Endothelial cell of umbilical vein (primary cell): ENCODE data around the gene ZYX. TPM values are rescaled to one million over a fixed set of nuclear protein-coding genes. Genes with fewer than 3 reads are reported as not detected.

ENCODE experiments used
- BruUV-seq: library from RNA; stranded (reverse); fragments of 400-500 nt; replicated peaks from 2 replicates; lab custom pipeline; 2021; lab: Mats Ljungman, UMichigan
- CTCF ChIA-PET: fragments of 300-600, 350-600 bp; sonication (Branson Sonifier 250); formaldehyde crosslinking; loops from one replicate; lab custom pipeline; 2021; ENCODE audit warnings: antibody characterized with exemption, inconsistent platforms; lab: Charles Lee
- POLR2A ChIA-PET: fragments of 300-600, 350-600 bp; sonication (Branson Sonifier 250); formaldehyde crosslinking; loops from one replicate; lab custom pipeline; 2021; ENCODE audit warnings: antibody characterized with exemption, inconsistent platforms; lab: Charles Lee
- DNase-seq: peaks from one replicate; pipeline ENCODE4 v3.0.0-alpha.2; 2011; ENCODE audit warnings: low read depth, low spot score
- FAIRE-seq: peaks from 2 replicates; lab custom pipeline; 2011; peaks lifted over from hg19 to GRCh38; lab: Jason Lieb, UNC
- H2AFZ ChIP-seq: 2 replicates; pipeline ENCODE4 v1.6.0; 2012; ENCODE audit warnings: low read depth, low read length, control low read depth, inconsistent platforms
- H3K27ac ChIP-seq: 2 replicates; pipeline ENCODE4 v1.5.1; 2011; ENCODE audit warnings: low read depth, mild to moderate bottlenecking, control low read depth, low read length, moderate library complexity; ENCODE audit not compliant: insufficient read depth
- H3K27me3 ChIP-seq, 2 experiments: 2 replicates each; pipeline versions ENCODE4 v1.6.0 to v1.6.1; 2011; ENCODE audit warnings: low read length in 2 of 2, mixed read lengths in 1 of 2; ENCODE audit not compliant: control insufficient read depth in 2 of 2, insufficient read depth in 2 of 2
- H3K36me3 ChIP-seq, 2 experiments: 2 replicates in 1 of 2; 3 replicates in 1 of 2; pipeline ENCODE4 v1.5.1; 2011; ENCODE audit warnings: low read length in 2 of 2, mild to moderate bottlenecking in 1 of 2, moderate library complexity in 1 of 2; ENCODE audit not compliant: control insufficient read depth in 2 of 2, insufficient read depth in 2 of 2; ENCODE audit errors: extremely low read depth in 1 of 2
- H3K4me1 ChIP-seq: 3 replicates; pipeline ENCODE4 v1.5.1; 2011; ENCODE audit warnings: mild to moderate bottlenecking, low read length; ENCODE audit not compliant: control insufficient read depth, insufficient read depth; ENCODE audit errors: extremely low read depth
- H3K4me2 ChIP-seq: 2 replicates; pipeline ENCODE4 v1.6.1; 2011; ENCODE audit warnings: low read length, control low read depth, mixed read lengths; ENCODE audit not compliant: insufficient read depth
- H3K4me3 ChIP-seq, 3 experiments: fragments of 200-600 bp in 1 of 3; sonication (generic), shearing (Covaris generic) in 1 of 3; replicated peaks in 1 of 3; 2 replicates each; pipeline ENCODE4 v1.5.1; 2011 to 2016; ENCODE audit warnings: control low read depth in 3 of 3, low read length in 3 of 3, mild to moderate bottlenecking in 2 of 3, inconsistent platforms in 1 of 3, low read depth in 1 of 3, moderate library complexity in 1 of 3; ENCODE audit not compliant: insufficient read depth in 1 of 3
- H3K79me2 ChIP-seq: 2 replicates; pipeline ENCODE4 v1.6.0; 2012; ENCODE audit warnings: low read length, inconsistent platforms; ENCODE audit not compliant: control insufficient read depth, insufficient read depth
- H3K9ac ChIP-seq: replicated peaks from 2 replicates; pipeline ENCODE3; 2011; ENCODE audit warnings: low read length, control low read depth; ENCODE audit not compliant: insufficient read depth; ENCODE audit errors: extremely low read depth
- H3K9me1 ChIP-seq: replicated peaks from 3 replicates; pipeline ENCODE4 v1.6.0; 2011; ENCODE audit warnings: mild to moderate bottlenecking, low read length; ENCODE audit not compliant: control insufficient read depth, insufficient read depth; ENCODE audit errors: extremely low read depth
- H3K9me3 ChIP-seq: replicated peaks from 2 replicates; pipeline ENCODE4 v1.5.1; 2012; ENCODE audit warnings: low read length, inconsistent platforms; ENCODE audit not compliant: control insufficient read depth, insufficient read depth
- H4K20me1 ChIP-seq: replicated peaks from 2 replicates; pipeline ENCODE3; 2011; ENCODE audit warnings: mild to moderate bottlenecking, low read length; ENCODE audit not compliant: control insufficient read depth, insufficient read depth; ENCODE audit errors: extremely low read depth
- CTCF ChIP-seq, 2 donors: IDR thresholded peaks; 1 replicate in 1 of 2; 2 replicates in 1 of 2; pipeline ENCODE4 v1.5.1; 2011; ENCODE audit warnings: low read length in 2 of 2, mild to moderate bottlenecking in 2 of 2, moderate library complexity in 2 of 2, control low read depth in 1 of 2, inconsistent platforms in 1 of 2, low read depth in 1 of 2; ENCODE audit not compliant: insufficient read depth in 1 of 2; ENCODE audit errors: extremely low read depth in 1 of 2
- FOS ChIP-seq: IDR thresholded peaks from 2 replicates; pipeline ENCODE4 v1.6.1; 2011; ENCODE audit warnings: mild to moderate bottlenecking, low read length, moderate library complexity, borderline replicate concordance; ENCODE audit not compliant: insufficient read depth
- GATA2 ChIP-seq: IDR thresholded peaks from 2 replicates; pipeline ENCODE4 v1.7.0; 2011; ENCODE audit warnings: low read depth, mild to moderate bottlenecking, moderate library complexity, mixed read lengths, low read length; ENCODE audit not compliant: insufficient read length, insufficient read depth
- JUN ChIP-seq: IDR thresholded peaks from 2 replicates; pipeline ENCODE4 v1.6.1; 2011; ENCODE audit warnings: borderline replicate concordance, low read depth; ENCODE audit not compliant: insufficient read length, insufficient read depth
- MAX ChIP-seq: IDR thresholded peaks from 2 replicates; pipeline ENCODE4 v1.6.1; 2011; ENCODE audit not compliant: insufficient read depth, insufficient read length
- POLR2AphosphoS5 ChIP-seq: IDR thresholded peaks from 2 replicates; pipeline ENCODE4 v1.6.1; 2012; ENCODE audit warnings: low read depth, mild to moderate bottlenecking, control low read depth, low read length, moderate library complexity; ENCODE audit not compliant: insufficient read depth
- dilution Hi-C: fragments of 300-500 bp; cut with MboI; formaldehyde crosslinking; loops from one replicate; pipeline ENCODE4 v1.15.0; 2019; ENCODE audit warnings: low sequenced_read_pairs; ENCODE audit not compliant: extremely low pct_ligation_motif_present
- intact Hi-C: fragments of 100-400 bp; cut with micrococcal nuclease; formaldehyde crosslinking; loops from one replicate; pipeline ENCODE4 v1.10.0; 2022
- polyA plus RNA-seq, 4 experiments: library from polyadenylated mRNA; depleted of rRNA in 3 of 4; stranded (reverse) in 3 of 4; unstranded in 1 of 4; fragments of >200 nt; gene quantifications; 2 replicates each; pipeline versions ENCODE4 v1.2.1 to v1.2.3, GENCODE V29; 2011 to 2012; ENCODE audit warnings: missing spikeins in 1 of 4
- total RNA-seq: library from RNA; stranded (reverse); gene quantifications from 2 replicates; pipeline ENCODE4 v1.2.3, GENCODE V29; 2021

The ZYX gene
- total and polyA plus RNA-seq, 2 donors (not counting 3 experiments of a cell fraction or from before 2014, with no cell fraction given) = 196 to 545 TPM

- intact Hi-C loops (loop anchor here (2.0 kb wide), 1 partner anchor 61 kb away; no protein-coding TSS in a partner anchor), dilution Hi-C loops (no loop called here)
- Histone ChIP-seq H3K4me1 (peaks cover 28% of the 10 kb centered on the region), H3K79me2 (no peaks in the 10 kb centered on the region), H3K27ac (no peak overlapping the region), H3K4me2 (no peak overlapping the region), H4K20me1 (no peaks in the 10 kb centered on the region), H3K9me3 (no peaks in the 10 kb centered on the region), H3K9ac (no peak overlapping the region), H3K4me3 (no peak overlapping the region), H3K36me3 (no peaks in the 10 kb centered on the region), H3K27me3 (no peaks in the 10 kb centered on the region), H3K9me1 (no peaks in the 10 kb centered on the region), H2AFZ (no peak overlapping the region)
- TF ChIP-seq POLR2AphosphoS5 (peak; percentile 45), MAX (no peak), JUN (no peak), CTCF (IDR thresholded peaks at IDR 0.05; ENCODE audit: extremely low read depth in 1 of 2, insufficient read depth in 1 of 2, low read depth in 1 of 2, low read length in 2 of 2) (peak in 1 of 2 donors; percentile 16), GATA2 (peak; percentile 48), FOS (peak; percentile 16)
- BruUV-seq = no TSS peak
- POLR2A ChIA-PET = interaction anchor here (1.4 to 2.3 kb wide), 2 partner anchors 8 to 12 kb away, joined by 5 to 10 read pairs; no protein-coding TSS in a partner anchor
- peak; percentile 88 for FAIRE-seq
- peak; percentile 87 for DNase-seq
- CTCF ChIA-PET = interaction anchor here (0.6 to 1.5 kb wide), 14 partner anchors 8 to 132 kb away, joined by 3 to 11 read pairs (median 4); partner anchors contain the start of gene CASP2
These were observed 9.1 kb upstream of the ZYX start for GRCh38 chr7:143372070-143372469.
